H1 (cell line): Measurements from ENCODE around the gene FCRL6. TPM values are rescaled to one million over a fixed set of nuclear protein-coding genes. Genes with fewer than 3 reads are reported as not detected.

Experiments
- CTCF ChIA-PET: fragments of 300-600 bp; sonication (Branson Sonifier 250); formaldehyde crosslinking; loops from one replicate; lab custom pipeline; 2021; ENCODE audit not compliant: partially characterized antibody; lab: Charles Lee
- POLR2A ChIA-PET: fragments of 300-600 bp; sonication (Branson Sonifier 250); formaldehyde crosslinking; loops from one replicate; lab custom pipeline; 2021; ENCODE audit warnings: inconsistent platforms; ENCODE audit not compliant: partially characterized antibody; lab: Charles Lee
- DNase-seq, 2 experiments: peaks; one replicate each; pipeline versions ENCODE4 v3.0.0 to v3.0.0-alpha.2; 2010 to 2022; ENCODE audit warnings: low spot score in 2 of 2, low read depth in 1 of 2, mixed read lengths in 1 of 2
- FAIRE-seq: peaks from 2 replicates; lab custom pipeline; 2011; peaks lifted over from hg19 to GRCh38; lab: Jason Lieb, UNC
- H2AFZ ChIP-seq: 2 replicates; pipeline ENCODE4 v1.8.1; 2012; ENCODE audit warnings: low read length, inconsistent platforms
- H2AK5ac ChIP-seq: 2 replicates; pipeline ENCODE4 v1.6.1; 2013; ENCODE audit warnings: low read depth, low read length
- H2BK120ac ChIP-seq: replicated peaks from 2 replicates; pipeline ENCODE3; 2013; ENCODE audit warnings: low read depth, low read length, inconsistent platforms
- H2BK12ac ChIP-seq: 2 replicates; pipeline ENCODE4 v1.6.1; 2013; ENCODE audit warnings: low read depth, low read length
- H2BK15ac ChIP-seq: 2 replicates; pipeline ENCODE4 v1.6.1; 2013; ENCODE audit warnings: low read length
- H2BK20ac ChIP-seq: 2 replicates; pipeline ENCODE4 v1.6.1; 2013; ENCODE audit warnings: low read length
- H2BK5ac ChIP-seq: 2 replicates; pipeline ENCODE4 v1.6.1; 2013; ENCODE audit warnings: low read depth, low read length
- H3K14ac ChIP-seq: 2 replicates; pipeline ENCODE4 v1.6.1; 2013; ENCODE audit warnings: inconsistent platforms; ENCODE audit not compliant: insufficient read length
- H3K18ac ChIP-seq: 2 replicates; pipeline ENCODE4 v1.6.1; 2013; ENCODE audit warnings: low read length; ENCODE audit errors: extremely low read depth
- H3K23ac ChIP-seq: 2 replicates; pipeline ENCODE4 v1.6.1; 2013; ENCODE audit warnings: inconsistent platforms; ENCODE audit not compliant: insufficient read length
- H3K23me2 ChIP-seq: 2 replicates; pipeline ENCODE4 v1.6.1; 2013; ENCODE audit warnings: low read depth, low read length
- H3K27ac ChIP-seq: 2 replicates; pipeline ENCODE4 v1.6.1; 2011; ENCODE audit warnings: low read depth, low read length, inconsistent platforms
- H3K27me3 ChIP-seq, 4 experiments: replicated peaks in 1 of 4; 1 replicate in 1 of 4; 2 replicates in 3 of 4; pipeline versions ENCODE4 v1.6.1 to v1.8.1; 2011 to 2013; ENCODE audit warnings: low read length in 3 of 4, mild to moderate bottlenecking in 3 of 4, inconsistent platforms in 2 of 4, mixed read lengths in 2 of 4, moderate library complexity in 1 of 4; ENCODE audit not compliant: control insufficient read depth in 3 of 4, insufficient read depth in 3 of 4; ENCODE audit errors: extremely low read depth in 1 of 4
- H3K36me3 ChIP-seq, 4 experiments: 2 replicates each; pipeline versions ENCODE4 v1.6.1 to v1.8.1; 2011 to 2013; ENCODE audit warnings: mild to moderate bottlenecking in 4 of 4, low read length in 3 of 4, moderate library complexity in 2 of 4, control low read depth in 1 of 4, inconsistent platforms in 1 of 4; ENCODE audit not compliant: insufficient read depth in 4 of 4, control insufficient read depth in 2 of 4
- H3K4ac ChIP-seq: replicated peaks from 2 replicates; pipeline ENCODE3; 2013; ENCODE audit warnings: low read length, low read depth, mixed read lengths, inconsistent platforms; ENCODE audit not compliant: insufficient read length
- H3K4me1 ChIP-seq, 4 experiments: replicated peaks in 1 of 4; 1 replicate in 1 of 4; 2 replicates in 3 of 4; pipeline versions ENCODE4 v1.6.1 to v1.8.1; 2011 to 2013; ENCODE audit warnings: low read length in 3 of 4, inconsistent platforms in 2 of 4, mixed read lengths in 1 of 4; ENCODE audit not compliant: insufficient read depth in 4 of 4, control insufficient read depth in 3 of 4
- H3K4me2 ChIP-seq, 2 experiments: 2 replicates each; pipeline versions ENCODE4 v1.6.1 to v1.8.1; 2011 to 2013; ENCODE audit warnings: low read depth in 2 of 2, low read length in 2 of 2, control low read depth in 1 of 2, inconsistent platforms in 1 of 2, mild to moderate bottlenecking in 1 of 2; ENCODE audit not compliant: insufficient read depth in 1 of 2
- H3K4me3 ChIP-seq, 4 experiments: fragments of 200-600, 300-600 bp in 1 of 4; sonication (generic), shearing (Covaris generic), sonication (Bioruptor Twin) in 1 of 4; 2 replicates each; pipeline versions ENCODE4 v1.5.1 to v1.8.1; 2011 to 2016; ENCODE audit warnings: low read length in 4 of 4, low read depth in 3 of 4, control low read depth in 2 of 4, inconsistent platforms in 2 of 4, mild to moderate bottlenecking in 2 of 4, mixed read lengths in 1 of 4, moderate library complexity in 1 of 4; ENCODE audit not compliant: insufficient read depth in 2 of 4; ENCODE audit errors: extremely low read depth in 1 of 4
- H3K56ac ChIP-seq: replicated peaks from 2 replicates; pipeline ENCODE3; 2013; ENCODE audit warnings: low read depth, mild to moderate bottlenecking, mixed read lengths, low read length, inconsistent platforms; ENCODE audit not compliant: insufficient read length
- H3K79me1 ChIP-seq: 2 replicates; pipeline ENCODE4 v1.6.1; 2013; ENCODE audit warnings: low read depth, low read length, control low read depth
- H3K79me2 ChIP-seq, 2 experiments: 2 replicates each; pipeline versions ENCODE4 v1.6.1 to v1.8.1; 2012 to 2013; ENCODE audit warnings: low read length in 2 of 2, mild to moderate bottlenecking in 2 of 2, inconsistent platforms in 1 of 2; ENCODE audit not compliant: insufficient read depth in 2 of 2, control insufficient read depth in 1 of 2
- H3K9ac ChIP-seq, 4 experiments: replicated peaks in 1 of 4; 1 replicate in 1 of 4; 2 replicates in 3 of 4; pipeline versions ENCODE4 v1.6.1 to v1.8.1; 2011 to 2013; ENCODE audit warnings: low read depth in 3 of 4, low read length in 3 of 4, control low read depth in 2 of 4, mild to moderate bottlenecking in 2 of 4, moderate library complexity in 2 of 4, inconsistent platforms in 1 of 4; ENCODE audit errors: extremely low read depth in 1 of 4
- H3K9me3 ChIP-seq, 2 experiments: 2 replicates each; pipeline versions ENCODE4 v1.6.1 to v1.8.1; 2012 to 2013; ENCODE audit warnings: mild to moderate bottlenecking in 2 of 2, moderate library complexity in 2 of 2, control low read depth in 1 of 2, inconsistent platforms in 1 of 2, low read depth in 1 of 2, low read length in 1 of 2, mixed read lengths in 1 of 2; ENCODE audit not compliant: insufficient read depth in 2 of 2
- H4K20me1 ChIP-seq, 2 experiments: replicated peaks in 1 of 2; 2 replicates each; pipeline versions ENCODE3 to v1.8.1; 2011 to 2013; ENCODE audit warnings: inconsistent platforms in 2 of 2, low read length in 2 of 2, mild to moderate bottlenecking in 1 of 2; ENCODE audit not compliant: insufficient read depth in 2 of 2, control insufficient read depth in 1 of 2
- H4K5ac ChIP-seq: 2 replicates; pipeline ENCODE4 v1.6.1; 2013; ENCODE audit warnings: low read length, low read depth, mixed read lengths, inconsistent platforms; ENCODE audit not compliant: insufficient read length
- H4K8ac ChIP-seq: 2 replicates; pipeline ENCODE4 v1.8.0; 2013; ENCODE audit warnings: mild to moderate bottlenecking, moderate library complexity, low read length, inconsistent platforms; ENCODE audit not compliant: insufficient read depth; ENCODE audit errors: extremely low read depth
- H4K91ac ChIP-seq: replicated peaks from 2 replicates; pipeline ENCODE3; 2013; ENCODE audit warnings: low read length, mixed read lengths, inconsistent platforms; ENCODE audit not compliant: insufficient read length
- NANOG ChIP-seq: IDR thresholded peaks from 2 replicates; pipeline ENCODE4 v1.6.1; 2011; ENCODE audit warnings: low read length, low read depth, mild to moderate bottlenecking, inconsistent platforms; ENCODE audit not compliant: insufficient read depth, poor library complexity, severe bottlenecking
- POLR2A ChIP-seq, 2 experiments: IDR thresholded peaks; 1 replicate in 1 of 2; 2 replicates in 1 of 2; pipeline ENCODE4 v1.6.1; 2011; ENCODE audit warnings: low read depth in 2 of 2, low read length in 2 of 2, mild to moderate bottlenecking in 2 of 2; ENCODE audit errors: control extremely low read depth in 1 of 2
- SAP30 ChIP-seq: fragments of 300-600 bp; sonication (generic); IDR thresholded peaks from 2 replicates; pipeline ENCODE4 v1.7.1; 2012; ENCODE audit warnings: low read length, moderate library complexity, mild to moderate bottlenecking, inconsistent platforms; ENCODE audit not compliant: insufficient read depth, insufficient replicate concordance
- SIRT6 ChIP-seq: IDR thresholded peaks from one replicate; pipeline ENCODE4 v1.7.1; 2012; ENCODE audit warnings: low read length, inconsistent platforms
- TAF1 ChIP-seq: IDR thresholded peaks from 2 replicates; pipeline ENCODE4 v1.6.1; 2011; ENCODE audit warnings: mild to moderate bottlenecking, low read depth, low read length
- TCF12 ChIP-seq: IDR thresholded peaks from 2 replicates; pipeline ENCODE4 v1.6.1; 2011; ENCODE audit warnings: low read depth, mild to moderate bottlenecking, low read length
- TEAD4 ChIP-seq: IDR thresholded peaks from 2 replicates; pipeline ENCODE4 v1.6.1; 2012; ENCODE audit warnings: low read depth, low read length, inconsistent platforms, mixed read lengths
- WGBS, 2 experiments: shearing (Covaris generic) in 1 of 2; methylation state at CpG; one replicate each; pipeline versions ENCODE4 v1.1.6 to v1.1.7; 2013 to 2015; ENCODE audit warnings: low lambda C conversion rate in 2 of 2, mixed read lengths in 2 of 2, inconsistent platforms in 1 of 2, low coverage in 1 of 2, missing lambda C conversion rate in 1 of 2; ENCODE audit not compliant: insufficient replicate concordance in 2 of 2, insufficient coverage in 1 of 2, insufficient read length in 1 of 2; ENCODE audit errors: extremely low coverage in 1 of 2, missing lambda C conversion rate in 1 of 2; 5-methylcytosine and 5-hydroxymethylcytosine counted together
- polyA plus RNA-seq, 7 experiments: library from polyadenylated mRNA; depleted of rRNA in 3 of 7; stranded (reverse) in 5 of 7; unstranded in 2 of 7; fragments of >200 nt in 5 of 7; fragments of 200-250 nt in 2 of 7; gene quantifications; 1 replicate in 5 of 7; 2 replicates in 1 of 7; 4 replicates in 1 of 7; pipeline versions ENCODE4 v1.2.1 to v1.2.3, GENCODE V29; 2011 to 2013; ENCODE audit warnings: missing spikeins in 2 of 7, mixed read lengths in 2 of 7
- total RNA-seq: library from RNA; stranded (reverse); fragmentation: NEBNext Ultra II Directional; extraction: Animal tissue kit (Norgen Biotek cat#: 25700); gene quantifications from 2 replicates; pipeline ENCODE4 v1.2.1, GENCODE V29; 2021

The FCRL6 gene
- total and polyA plus RNA-seq, 2 of the 8 experiments (the other 6 are each of a cell fraction or from before 2014, with no cell fraction given), result not detected

- 76% methylated on average over 7 of the region's 7 CpGs; no CpG with 5 or more reads in 1 of the 2 experiments for WGBS, 2 experiments
- Histone ChIP-seq H2BK12ac (0 out of 2 replicates have a peak overlapping the region, but pooled peaks have one; percentile 17), H3K4me2 (no peak overlapping the region), H3K79me2 (no peaks in the 10 kb centered on the region), H3K4me3 (no peak overlapping the region), H2AK5ac (no peak overlapping the region), H3K18ac (no peak overlapping the region), H3K4ac (no peak overlapping the region), H4K5ac (no peak overlapping the region), H3K14ac (no peak overlapping the region), H2BK20ac (no peak overlapping the region), H3K79me1 (no peaks in the 10 kb centered on the region), H4K91ac (no peak overlapping the region), H2BK120ac (no peak overlapping the region), H3K9ac (no peak overlapping the region), H3K27me3 (peaks cover 4 to 16% (median 14%) of the 10 kb centered on the region in 4 experiments), H2AFZ (no peak overlapping the region), H3K9me3 (no peaks in the 10 kb centered on the region; a peak in 1 of 4 replicates), H3K4me1 (peaks cover 0 to 2% (median 0%) of the 10 kb centered on the region in 4 experiments; a peak in 2 of 7 replicates), H3K56ac (no peak overlapping the region), H3K27ac (no peak overlapping the region), H3K36me3 (no peaks in the 10 kb centered on the region), H3K23ac (no peak overlapping the region), H3K23me2 (peaks cover 2% of the 10 kb centered on the region; the same call in 1 of the 2 replicates), H2BK5ac (no peak overlapping the region), H4K8ac (no peak overlapping the region), H4K20me1 (no peaks in the 10 kb centered on the region), H2BK15ac (0 out of 2 replicates have a peak overlapping the region, but pooled peaks have one; percentile 19)
- FAIRE-seq (no peak), DNase-seq (no peak)
- ChIA-PET POLR2A (no interaction called here), CTCF (interaction anchor here (1.0 to 14.8 kb wide), 3 partner anchors 8 to 60 kb away, joined by 4 to 111 read pairs (median 21); no protein-coding TSS in a partner anchor)
- TF ChIP-seq TEAD4 (no peak), SAP30 (no peak), SIRT6 (no peak), NANOG (no peak), TAF1 (no peak), TCF12 (no peak), POLR2A (IDR thresholded peaks at IDR 0.05; ENCODE audit: control extremely low read depth in 1 of 2, low read depth in 2 of 2, low read length in 2 of 2) (no peak)
Observed at GRCh38 chr1:159859767-159860322, 57.7 kb downstream of the FCRL6 start.
